Muscle layer of colon (tissue), 2 donors: ENCODE data around the gene SIRPG.
"Not testable (repeated sequence)": the region's sequence is repeated elsewhere in the genome, so short reads cannot be mapped to it uniquely, and the experiment has no call there.

Experiments
- H3K27ac ChIP-seq: one replicate; pipeline ENCODE4 v1.7.0; 2013; ENCODE audit warnings: low read depth, mild to moderate bottlenecking, low read length, moderate library complexity
- H3K27me3 ChIP-seq, 2 donors: one replicate each; pipeline ENCODE4 v1.7.0; 2013; ENCODE audit warnings: low read length in 2 of 2, mild to moderate bottlenecking in 2 of 2; ENCODE audit not compliant: insufficient read depth in 2 of 2, control insufficient read depth in 1 of 2
- H3K36me3 ChIP-seq: one replicate; pipeline ENCODE4 v1.7.0; 2013; ENCODE audit warnings: mild to moderate bottlenecking, low read length; ENCODE audit not compliant: insufficient read depth
- H3K4me1 ChIP-seq: one replicate; pipeline ENCODE4 v1.7.0; 2013; ENCODE audit warnings: mild to moderate bottlenecking, low read length; ENCODE audit not compliant: insufficient read depth
- H3K4me3 ChIP-seq, 2 donors: one replicate each; pipeline ENCODE4 v1.7.0; 2013; ENCODE audit warnings: low read length in 2 of 2, low read depth in 1 of 2, mild to moderate bottlenecking in 1 of 2, moderate library complexity in 1 of 2
- H3K9ac ChIP-seq: one replicate; pipeline ENCODE4 v1.7.0; 2013; ENCODE audit warnings: low read length
- H3K9me3 ChIP-seq: one replicate; pipeline ENCODE4 v1.7.0; 2013; ENCODE audit warnings: mild to moderate bottlenecking, low read length
- donor health status: abdominal sarcoma.
- donor health status: Adenocarcinoma of cecum.

SIRPG gene

GRCh38 chr20:1618954-1619540 is 38.5 kb downstream of the SIRPG start:
- H3K9ac ChIP-seq, result no peak overlapping the region
- no peaks in the 10 kb centered on the region for H3K4me1 ChIP-seq
- H3K36me3 ChIP-seq, result no peaks in the 10 kb centered on the region
- no peak overlapping the region for H3K27ac ChIP-seq
- no peaks in the 10 kb centered on the region for H3K9me3 ChIP-seq
- H3K27me3 ChIP-seq, result no peaks in the 10 kb centered on the region
- no peak overlapping the region for H3K4me3 ChIP-seq

DNA sequence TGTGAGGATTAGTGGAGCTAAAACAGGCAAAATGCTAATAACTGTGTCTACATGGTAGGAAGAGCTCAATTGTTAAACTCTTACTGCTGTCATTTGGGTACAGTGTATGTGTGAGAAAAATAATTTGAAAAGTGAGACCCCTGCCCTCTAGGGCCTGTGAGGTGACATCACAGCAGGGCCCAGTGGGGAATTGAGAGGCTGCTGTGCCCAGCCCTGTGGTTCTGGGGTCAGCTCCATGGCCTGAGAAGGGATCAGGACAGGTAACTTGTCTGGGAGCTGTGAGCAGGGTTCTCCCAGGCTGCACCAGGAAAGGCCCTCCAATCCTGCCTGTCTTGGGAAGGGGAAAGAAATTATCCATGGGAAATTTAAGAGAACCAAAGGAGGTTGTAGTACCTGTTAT is 39.1 kb downstream of the SIRPG start:
- no peaks in the 10 kb centered on the region for H3K9me3 ChIP-seq
- H3K4me3 ChIP-seq, result no peak overlapping the region
- no peaks in the 10 kb centered on the region for H3K4me1 ChIP-seq
- no peaks in the 10 kb centered on the region for H3K36me3 ChIP-seq
- no peak overlapping the region for H3K27ac ChIP-seq
- H3K27me3 ChIP-seq, result no peaks in the 10 kb centered on the region
- H3K9ac ChIP-seq, result no peak overlapping the region

GRCh38 chr20:1616858-1617434 is 40.6 kb downstream of the SIRPG start:
- Histone ChIP-seq H3K9ac (no peak overlapping the region), H3K4me3 (no peak overlapping the region), H3K4me1 (no peaks in the 10 kb centered on the region), H3K9me3 (no peaks in the 10 kb centered on the region), H3K27me3 (no peaks in the 10 kb centered on the region), H3K36me3 (no peaks in the 10 kb centered on the region), H3K27ac (no peak overlapping the region)

- H3K27ac ChIP-seq, H3K9me3 ChIP-seq, H3K27me3 ChIP-seq, H3K36me3 ChIP-seq, H3K9ac ChIP-seq, H3K4me1 ChIP-seq, H3K4me3 ChIP-seq: not testable (repeated sequence)
These were observed 47.2 kb downstream of the SIRPG start for GRCh38 chr20:1610404-1610803.

- not testable (repeated sequence) for H3K36me3 ChIP-seq, H3K27ac ChIP-seq, H3K9ac ChIP-seq, H3K27me3 ChIP-seq, H3K4me3 ChIP-seq, H3K9me3 ChIP-seq, H3K4me1 ChIP-seq
These were observed 48.8 kb downstream of the SIRPG start for GRCh38 chr20:1608678-1609347.

DNA sequence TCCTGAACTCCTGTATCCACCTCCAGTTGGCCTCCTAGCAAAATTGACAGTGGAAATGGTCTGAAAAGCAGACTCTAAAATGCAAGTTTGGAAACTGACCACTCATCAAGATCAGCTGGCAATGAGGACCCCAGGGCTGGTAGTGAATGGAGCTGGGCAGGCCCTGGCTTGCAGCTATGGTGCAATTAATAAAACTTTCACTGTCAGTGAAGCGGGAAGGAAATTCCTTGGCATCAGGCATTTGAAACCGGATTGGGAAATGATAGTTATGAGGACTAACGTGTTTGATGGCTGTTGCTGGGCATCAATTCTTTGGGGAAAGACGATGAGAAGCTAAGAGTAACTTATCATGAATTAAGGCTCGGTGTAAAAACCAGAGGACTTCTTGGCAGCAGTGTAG is 56.8 kb downstream of the SIRPG start:
- Histone ChIP-seq H3K27ac (no peak overlapping the region), H3K4me1 (no peaks in the 10 kb centered on the region), H3K9me3 (no peaks in the 10 kb centered on the region), H3K9ac (no peak overlapping the region), H3K36me3 (no peaks in the 10 kb centered on the region), H3K4me3 (no peak overlapping the region), H3K27me3 (no peaks in the 10 kb centered on the region)

DNA sequence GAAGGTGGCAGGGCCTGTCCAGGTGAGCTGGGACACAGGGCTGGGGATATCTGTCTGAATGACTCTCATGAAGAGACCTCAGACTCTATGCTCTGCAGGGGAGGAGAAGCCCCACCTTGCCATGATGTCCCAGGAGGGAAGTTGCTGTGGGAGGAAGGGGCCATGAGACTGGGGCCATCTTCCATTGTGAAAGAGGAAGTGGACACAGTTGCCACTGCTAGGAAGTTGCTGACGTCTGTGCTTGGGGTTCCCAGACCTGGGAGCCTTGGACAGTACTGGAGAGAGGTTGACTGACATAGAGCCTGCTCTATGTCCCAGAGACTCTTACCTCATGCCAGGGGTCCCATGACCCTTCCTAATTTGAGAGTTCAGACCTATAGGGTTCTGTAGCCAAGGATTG is 62.2 kb downstream of the SIRPG start:
- H3K36me3 ChIP-seq, result no peaks in the 10 kb centered on the region
- no peak overlapping the region for H3K9ac ChIP-seq
- H3K27me3 ChIP-seq, result no peaks in the 10 kb centered on the region
- no peak overlapping the region for H3K4me3 ChIP-seq
- no peak overlapping the region for H3K27ac ChIP-seq
- no peaks in the 10 kb centered on the region for H3K4me1 ChIP-seq
- H3K9me3 ChIP-seq, result no peaks in the 10 kb centered on the region

DNA sequence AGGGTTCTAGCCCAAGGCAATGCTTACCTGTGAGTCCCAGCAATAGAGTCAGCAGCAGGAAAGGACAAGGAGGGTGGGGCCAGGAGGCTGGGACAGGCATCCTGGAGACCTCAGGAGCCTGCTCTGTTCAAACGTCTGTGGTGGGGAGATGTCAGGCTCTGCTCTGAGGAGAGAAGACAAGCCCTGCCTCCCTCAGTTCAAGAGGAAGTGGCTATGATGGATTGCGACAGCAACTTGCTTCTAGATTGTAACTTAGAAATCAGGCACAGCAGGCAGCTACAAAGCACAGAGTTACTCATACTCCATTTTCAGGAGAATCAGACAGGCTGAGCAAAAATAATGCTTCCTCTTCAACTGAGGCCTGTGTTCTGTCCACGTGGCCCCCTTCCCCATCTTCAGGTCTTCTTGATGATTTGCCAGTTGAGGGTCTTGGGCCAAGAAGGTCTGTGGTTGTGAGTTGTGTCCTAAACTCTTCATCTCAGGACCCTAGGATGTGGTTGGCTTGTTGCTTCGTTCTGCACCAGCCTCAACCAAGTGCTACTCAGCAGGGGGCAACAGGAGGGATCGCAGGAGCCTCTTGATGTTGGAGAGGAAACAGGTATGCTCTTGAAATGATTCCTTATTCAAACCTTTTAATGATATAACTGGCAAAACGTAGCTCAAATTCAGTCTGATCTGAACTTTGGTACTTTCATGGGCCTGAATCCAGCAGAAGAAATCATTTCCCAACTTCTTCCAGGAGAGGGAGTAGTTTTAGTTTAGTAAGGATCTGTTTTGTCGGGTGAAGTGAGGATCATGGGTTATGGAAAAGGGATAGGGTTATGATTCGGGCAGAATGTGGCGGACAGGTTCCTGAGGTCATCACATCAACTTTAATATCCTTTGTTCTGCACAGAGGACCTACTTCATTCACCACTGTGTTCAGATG is 68.8 kb downstream of the SIRPG start:
- no peak overlapping the region for H3K27ac ChIP-seq

GRCh38 chr20:1587781-1588532 is 69.6 kb downstream of the SIRPG start:
- Histone ChIP-seq H3K36me3 (no peaks in the 10 kb centered on the region), H3K9me3 (no peaks in the 10 kb centered on the region), H3K9ac (no peak overlapping the region), H3K27me3 (no peaks in the 10 kb centered on the region), H3K27ac (no peak overlapping the region), H3K4me3 (no peak overlapping the region), H3K4me1 (no peaks in the 10 kb centered on the region)

More for the DNA sequence above, 68.8 kb downstream of the SIRPG start:
- no peaks in the 10 kb centered on the region for H3K27me3 ChIP-seq
- H3K9me3 ChIP-seq, result no peaks in the 10 kb centered on the region
- H3K4me3 ChIP-seq, result no peak overlapping the region
- H3K4me1 ChIP-seq, result no peaks in the 10 kb centered on the region
- H3K36me3 ChIP-seq, result no peaks in the 10 kb centered on the region
- no peak overlapping the region for H3K9ac ChIP-seq

DNA sequence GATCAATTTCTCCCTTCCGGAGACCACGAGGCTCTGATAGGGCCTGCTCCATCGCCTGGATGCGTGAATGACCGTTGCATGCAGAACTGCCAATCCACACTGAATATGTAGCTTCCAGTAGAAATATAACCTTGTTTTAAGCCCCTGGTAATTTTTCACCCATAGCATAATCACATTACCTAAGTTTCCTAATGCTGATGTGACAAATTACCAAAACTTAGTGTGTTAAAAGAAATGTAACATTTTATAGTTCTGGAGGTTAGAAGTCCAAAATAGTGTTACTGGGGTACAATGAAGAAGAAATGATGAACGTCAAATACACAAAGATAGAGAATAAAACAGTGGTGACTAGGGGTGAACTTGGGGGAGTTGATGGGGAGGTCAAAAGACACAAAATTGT is 78.1 kb downstream of the SIRPG start:
- H3K9ac ChIP-seq, result no peak overlapping the region
- H3K4me1 ChIP-seq, result no peaks in the 10 kb centered on the region
- no peaks in the 10 kb centered on the region for H3K36me3 ChIP-seq
- H3K27ac ChIP-seq, result no peak overlapping the region
- no peaks in the 10 kb centered on the region for H3K27me3 ChIP-seq
- no peak overlapping the region for H3K4me3 ChIP-seq
- H3K9me3 ChIP-seq, result no peaks in the 10 kb centered on the region
